ENCODE measurements around the gene GMPPA. TPM values are rescaled to one million over a fixed set of nuclear protein-coding genes. Genes with fewer than 3 reads are reported as not detected.

The GMPPA gene
- total RNA-seq, 4 donors from 2014 or later = 5.4 to 29.9 (median 19.8) TPM

DNA sequence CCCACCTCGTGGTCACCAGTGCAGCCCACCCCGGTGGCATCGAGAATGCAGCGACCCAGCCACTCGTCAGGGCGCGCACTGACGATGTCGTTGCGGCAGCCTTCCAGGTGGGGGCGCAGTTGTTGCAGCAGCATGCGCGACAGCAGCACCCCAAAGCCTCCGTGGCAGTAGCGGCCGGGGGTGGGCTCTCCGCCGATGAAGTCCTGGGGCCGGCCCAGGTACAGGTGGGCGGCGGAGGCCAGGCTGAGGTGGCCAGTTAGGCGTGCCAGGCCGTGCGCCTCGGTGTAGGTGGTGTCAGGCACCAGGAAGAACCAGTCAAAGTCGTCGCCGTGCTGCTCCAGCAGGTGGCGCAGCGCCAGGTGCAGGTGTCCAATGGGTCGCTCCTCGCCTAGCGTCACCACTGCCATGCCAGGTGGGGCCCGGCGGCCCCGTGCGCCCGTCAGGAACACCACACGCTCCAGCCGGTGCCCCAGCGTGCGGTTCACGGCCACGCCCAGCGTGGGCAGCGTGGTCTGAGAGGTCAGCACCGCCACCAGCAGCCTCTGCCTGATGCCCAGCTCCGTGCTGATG, 43.0 kb downstream of the GMPPA start:
- H3K4me3 ChIP-seq (ENCODE audit: low read depth, poor library complexity, severe bottlenecking) = no peak overlapping the region
- intact Hi-C loops (cut with DNase I; ENCODE audit: low total_unique reads) = loop anchor here (5.0 kb wide), 1 partner anchor 146 kb away; no protein-coding TSS in a partner anchor
- DNase-seq (ENCODE audit: low spot score in 2 of 2) = peak; percentile 54 to 93
- 6 to 27% methylated on average over 29 to 39 of the region's 48 CpGs for WGBS, 2 donors
- TF ChIP-seq POLR2A (IDR thresholded peaks at IDR 0.05) = no peak
- TF ChIP-seq CTCF (IDR thresholded peaks at IDR 0.05) = peak in 1 of 3 donors; percentile 80

DNA sequence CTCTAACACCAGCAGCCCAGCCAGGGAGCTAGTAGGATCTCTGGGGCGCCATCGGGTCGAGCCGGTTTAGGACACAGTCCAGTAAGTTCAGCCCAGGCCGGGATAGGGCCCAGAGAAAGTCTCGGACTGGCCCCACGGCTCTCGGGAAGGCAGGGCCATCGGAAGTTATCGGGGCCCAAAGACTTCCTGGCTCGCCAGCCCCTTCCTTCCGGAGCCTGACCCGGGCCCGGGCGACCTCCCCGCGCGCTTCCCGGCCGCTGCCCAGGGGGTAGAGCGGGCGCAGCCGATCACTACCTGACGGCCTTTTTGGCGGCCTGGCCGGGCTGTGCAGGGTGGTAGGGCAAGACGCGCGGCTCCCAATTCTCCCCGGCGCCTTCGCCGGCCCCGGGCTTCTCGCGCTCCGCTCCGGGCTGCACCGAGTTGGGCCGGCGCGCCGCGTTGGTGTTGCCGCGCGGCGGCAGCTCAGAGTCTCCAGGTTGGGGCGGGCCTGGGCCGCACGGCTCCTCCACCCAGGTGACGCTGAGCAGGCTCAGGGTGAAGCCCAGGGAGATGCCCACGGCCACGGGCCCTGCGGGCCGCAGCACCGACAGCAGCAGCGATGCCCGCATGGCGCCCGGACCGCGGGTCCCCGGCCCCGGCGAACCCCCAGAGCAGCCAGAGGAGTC, 44.4 kb downstream of the GMPPA start:
- TF ChIP-seq CTCF (IDR thresholded peaks at IDR 0.05) = no peak
- TF ChIP-seq POLR2A (IDR thresholded peaks at IDR 0.05) = no peak
- WGBS, 2 donors = 0% methylated on average over 28 to 31 of the region's 66 CpGs
- no peak for DNase-seq (ENCODE audit: low spot score in 2 of 2)
- intact Hi-C loops (cut with DNase I; ENCODE audit: low total_unique reads) = loop anchor here (5.0 kb wide), 1 partner anchor 144 kb away; no protein-coding TSS in a partner anchor
- H3K4me3 ChIP-seq (ENCODE audit: low read depth, poor library complexity, severe bottlenecking) = peak overlapping the region; percentile 41

DNA sequence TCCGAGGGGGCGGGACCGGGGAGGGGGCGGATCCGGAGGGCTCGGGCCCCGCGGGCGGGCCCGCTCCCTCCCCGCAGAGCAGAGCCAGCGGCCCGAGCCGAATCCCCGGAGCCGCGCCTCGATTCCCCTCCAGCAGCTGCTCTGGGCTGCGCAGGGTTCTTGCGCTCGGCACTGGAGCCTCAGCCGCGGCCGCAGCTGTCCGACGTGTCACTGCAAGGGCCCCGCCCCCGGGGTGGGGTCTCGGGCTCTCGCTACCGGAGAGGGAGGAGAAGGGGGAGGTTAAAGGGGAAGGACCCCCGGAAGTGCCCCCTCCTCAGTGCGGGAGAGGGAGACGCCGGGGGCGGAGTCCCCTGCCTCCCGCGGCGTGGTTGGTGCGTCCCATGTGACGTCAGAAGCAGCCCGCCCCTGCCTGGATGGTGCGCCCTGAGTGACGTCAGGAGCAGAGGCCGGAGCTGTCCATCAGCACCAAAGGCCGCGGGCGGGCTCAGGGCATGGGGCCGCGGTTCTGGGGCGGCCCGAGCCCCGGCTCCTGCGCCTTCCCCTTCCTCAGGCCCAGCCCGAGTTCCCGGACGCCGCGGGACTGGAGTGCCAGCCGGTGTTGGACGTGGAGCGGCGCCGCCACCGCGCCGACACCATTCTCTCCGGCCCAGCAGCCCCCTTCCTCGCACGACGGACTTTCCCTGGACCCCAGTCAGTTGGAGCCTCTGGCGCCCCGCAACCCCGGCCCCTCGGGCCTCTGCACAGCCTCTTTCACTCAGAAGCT, 45.1 kb downstream of the GMPPA start, which contains the start of the genes CHPF and TMEM198:
TSS of gene CHPF (minus strand) at position 214 of the 763 bp plus-strand sequence. CDS start 271 bp downstream, outside the sequence.
TSS of gene TMEM198 (plus strand) at position 433 of the 763 bp plus-strand sequence. CDS start 700 bp downstream, outside the sequence.
- peak within 1 kb of the TSS; percentile 41 for H3K4me3 ChIP-seq (ENCODE audit: low read depth, poor library complexity, severe bottlenecking)
- intact Hi-C loops (cut with DNase I; ENCODE audit: low total_unique reads) = loop anchor here (5.0 kb wide), 1 partner anchor 144 kb away; no protein-coding TSS in a partner anchor
- 1% methylated on average over 18 to 60 of the region's 75 CpGs for WGBS, 2 donors
- DNase-seq (ENCODE audit: low spot score in 2 of 2) = peak; percentile 98 to 100
- no peak for TF ChIP-seq CTCF (IDR thresholded peaks at IDR 0.05)
- TF ChIP-seq POLR2A (IDR thresholded peaks at IDR 0.05) = no peak

GRCh38 chr2:219544567-219544966, 45.9 kb downstream of the GMPPA start:
- TF ChIP-seq CTCF (IDR thresholded peaks at IDR 0.05) (no peak), POLR2A (IDR thresholded peaks at IDR 0.05) (no peak)
- 44 to 52% methylated on average over 9 of the region's 9 CpGs for WGBS, 2 donors
- intact Hi-C loops (cut with DNase I; ENCODE audit: low total_unique reads) = loop anchor here (5.0 kb wide), 1 partner anchor 143 kb away; no protein-coding TSS in a partner anchor

DNA sequence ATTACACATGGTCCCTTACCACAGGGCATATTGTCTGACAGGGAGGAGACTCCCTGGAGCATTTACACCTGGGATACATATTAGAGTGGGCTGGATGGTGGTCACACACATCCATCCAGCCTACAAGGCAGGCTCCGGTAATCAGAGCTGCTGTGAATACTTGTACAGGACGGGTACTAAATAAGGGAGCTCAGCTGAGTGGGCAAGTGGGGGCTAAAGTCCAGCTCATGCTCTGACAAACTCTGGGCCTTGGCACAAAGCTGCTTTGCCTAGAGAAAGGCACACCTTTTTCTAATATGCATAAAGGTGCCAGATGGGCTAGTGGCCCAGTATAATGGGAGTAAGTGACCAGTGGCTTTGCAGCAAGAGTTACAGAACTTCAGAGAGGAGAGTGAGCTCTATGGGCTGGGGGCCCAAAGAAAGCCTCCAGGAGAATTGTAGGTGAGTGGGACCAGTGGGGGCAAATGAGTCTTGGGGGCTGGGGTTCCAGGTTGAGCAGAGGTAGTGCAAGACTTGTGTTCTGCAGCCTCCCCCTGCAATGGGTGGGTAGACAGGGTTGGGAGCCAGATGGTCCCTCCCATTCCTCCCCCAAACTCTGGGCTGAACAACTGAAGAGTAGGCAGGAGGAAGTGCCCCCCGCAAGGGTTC, 46.7 kb downstream of the GMPPA start:
- DNase-seq (ENCODE audit: low spot score in 2 of 2) = no peak
- 77 to 80% methylated on average over 3 of the region's 3 CpGs for WGBS, 2 donors
- H3K4me3 ChIP-seq (ENCODE audit: low read depth, poor library complexity, severe bottlenecking) = no peak overlapping the region
- intact Hi-C loops (cut with DNase I; ENCODE audit: low total_unique reads) = no loop called here
- no peak for TF ChIP-seq POLR2A (IDR thresholded peaks at IDR 0.05)
- TF ChIP-seq CTCF (IDR thresholded peaks at IDR 0.05) = no peak

More at GRCh38 chr2:219544567-219544966, 45.9 kb downstream of the GMPPA start:
- H3K4me3 ChIP-seq (ENCODE audit: low read depth, poor library complexity, severe bottlenecking) = no peak overlapping the region
- DNase-seq (ENCODE audit: low spot score in 2 of 2) = no peak
